HG02970 (cell line): Measurements from ENCODE around the gene NBAS.
"Not testable (repeated sequence)": the region's sequence is repeated elsewhere in the genome, so short reads cannot be mapped to it uniquely, and the experiment has no call there.

ENCODE experiments used
- ATAC-seq: cut with Tn5 transposase; IDR thresholded peaks from one replicate; pipeline ENCODE4 v1.9.1; 2021; ENCODE audit warnings: mild to moderate bottlenecking, moderate library complexity, moderate number of reproducible peaks; ENCODE audit not compliant: unreplicated experiment, low FRiP score

The NBAS gene

DNA sequence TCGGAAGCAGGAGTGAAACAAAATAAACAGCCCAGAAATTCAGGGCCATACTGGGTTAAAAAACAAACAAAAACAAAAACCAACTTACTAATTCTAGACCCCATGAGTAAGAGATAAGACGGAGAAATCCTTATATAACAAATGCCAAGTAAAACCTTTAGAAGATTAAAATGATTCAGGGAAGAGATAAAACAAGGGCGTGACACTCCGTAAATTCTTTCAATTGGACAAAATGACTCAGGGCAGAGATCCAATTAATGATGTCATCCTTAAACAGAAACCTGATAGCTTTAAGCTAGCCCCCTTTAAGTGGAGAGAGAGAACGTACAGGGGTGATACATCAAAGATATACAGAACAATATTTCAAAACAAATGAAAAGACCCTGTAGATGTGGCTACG lies 317.4 kb downstream of the NBAS start:
- no peak for ATAC-seq

DNA sequence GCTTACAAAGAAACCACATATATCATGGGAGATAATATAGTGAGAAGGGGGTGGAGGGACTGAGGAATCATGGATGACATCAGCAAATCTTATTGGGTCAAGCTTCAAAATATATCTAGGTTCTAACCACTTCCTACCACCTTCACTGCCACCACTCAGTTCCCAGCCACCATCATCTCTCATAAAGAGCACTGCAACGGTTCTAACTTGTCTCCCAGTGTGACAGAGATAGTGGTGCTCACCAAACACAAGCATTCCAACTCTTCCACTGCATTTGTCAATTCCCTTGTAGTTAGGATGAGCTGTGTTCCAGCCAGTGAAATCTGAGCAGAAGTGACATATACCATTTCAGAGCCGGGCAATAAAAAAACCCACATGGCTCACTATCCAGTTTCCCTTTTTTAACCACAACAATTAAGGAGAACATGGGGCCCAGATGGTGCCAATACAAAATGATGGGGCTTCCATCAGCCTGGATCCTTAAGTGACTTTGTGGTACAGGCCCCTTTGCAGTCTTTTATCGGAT lies 318.1 kb downstream of the NBAS start:
- ATAC-seq: no peak

DNA sequence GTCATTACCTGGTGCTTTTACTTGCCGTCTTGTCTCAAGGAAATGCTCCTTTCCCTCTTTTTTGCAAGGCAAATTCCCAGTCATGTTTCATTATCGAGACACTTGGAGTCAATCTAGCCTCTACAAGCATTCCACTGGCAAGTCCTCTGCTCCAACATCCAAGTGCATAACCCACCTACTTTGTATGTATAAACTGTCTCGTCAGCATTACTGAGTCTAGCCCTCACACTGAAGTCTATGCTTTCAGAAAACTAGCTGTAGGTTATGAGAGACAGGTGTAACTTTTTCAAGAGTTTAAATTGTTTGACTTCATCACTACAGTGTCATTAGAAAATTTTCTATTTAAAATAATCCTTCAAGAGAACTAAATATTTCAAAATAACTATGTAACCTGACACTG lies 319.2 kb downstream of the NBAS start:
- no peak for ATAC-seq

DNA sequence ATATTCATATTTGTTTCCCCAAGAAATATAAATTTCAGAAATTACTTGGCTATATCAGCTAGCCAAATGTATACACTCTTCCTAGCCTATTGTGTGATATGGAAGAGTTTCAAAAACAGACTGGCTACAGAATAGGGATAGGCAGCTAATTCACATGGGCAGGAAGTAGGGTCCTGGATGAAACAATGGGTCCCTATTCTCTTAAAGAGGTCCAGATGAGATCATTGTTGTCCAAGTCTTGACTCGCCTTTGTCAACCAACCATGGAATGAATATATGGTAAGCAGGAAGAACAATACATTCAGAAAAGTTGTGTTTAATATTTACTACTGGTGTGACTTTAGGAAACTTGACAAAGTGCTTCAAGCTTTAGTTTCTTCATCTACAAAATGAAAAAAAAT lies 319.9 kb downstream of the NBAS start:
- no peak for ATAC-seq

DNA sequence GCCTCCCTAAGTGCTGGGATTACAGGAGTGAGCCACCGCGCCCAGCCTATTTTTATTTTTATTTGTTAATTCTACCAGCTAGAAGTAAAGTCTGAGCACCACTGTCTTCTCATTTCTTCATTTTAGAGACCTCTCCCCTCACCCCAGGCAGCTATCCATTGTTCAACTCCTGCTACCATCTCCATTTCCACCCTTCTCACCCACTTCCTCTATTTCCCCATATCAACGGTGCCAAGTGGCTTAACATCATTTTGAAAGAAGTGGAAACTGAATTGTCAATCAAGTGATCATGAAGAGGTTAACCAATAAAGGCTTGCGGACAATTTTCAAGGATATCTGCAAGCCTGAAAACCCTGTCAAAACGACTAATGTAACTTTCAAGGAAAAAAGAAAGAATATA lies 323.1 kb downstream of the NBAS start:
- no peak for ATAC-seq

DNA sequence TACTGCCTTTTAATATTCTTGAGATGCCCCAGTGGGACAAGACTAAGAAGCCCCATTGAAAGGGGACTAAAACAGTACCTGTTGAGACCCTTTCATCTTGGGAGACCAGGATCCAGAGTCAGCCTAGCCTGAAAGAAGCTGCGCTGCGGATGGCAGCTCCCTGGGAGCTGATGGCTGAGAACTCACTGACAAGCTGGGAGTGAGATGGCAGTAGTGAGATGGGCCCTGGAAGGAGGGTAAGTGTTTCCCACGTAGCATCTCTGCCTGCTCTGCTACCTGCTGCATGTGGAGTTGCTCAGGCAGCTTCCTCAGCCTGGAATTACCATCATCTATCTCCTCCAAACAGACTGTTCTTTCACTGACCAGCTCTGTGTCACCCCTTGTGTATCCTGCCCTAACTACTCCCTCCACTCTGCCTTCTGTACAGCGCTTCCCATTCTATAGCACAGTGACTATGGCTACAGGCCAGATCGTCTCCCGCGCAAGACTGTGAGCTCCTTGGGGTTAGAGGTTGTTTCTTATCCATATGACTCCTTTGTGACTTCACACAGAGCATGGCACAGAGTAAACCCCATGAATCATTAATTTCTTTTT lies 330.4 kb downstream of the NBAS start:
- no peak for ATAC-seq

DNA sequence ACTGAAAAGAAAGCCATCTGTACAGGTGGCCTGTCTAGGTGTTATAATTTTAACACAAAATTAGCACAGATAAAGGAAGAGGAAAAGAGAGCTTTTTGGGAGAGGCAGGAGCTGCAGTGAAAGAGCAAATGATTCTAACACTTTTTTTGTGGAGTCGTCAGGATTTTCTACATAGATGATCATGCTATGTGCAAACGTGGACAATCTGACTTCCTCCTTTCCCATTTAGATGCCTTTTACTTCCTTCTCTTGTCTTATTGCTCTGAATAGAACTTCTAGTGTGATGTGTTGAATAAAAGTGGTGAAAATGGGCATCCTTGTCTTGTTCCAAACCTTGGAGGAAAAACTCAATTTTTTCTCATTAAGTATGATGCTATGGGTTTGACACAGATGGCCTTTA lies 334.5 kb downstream of the NBAS start:
- ATAC-seq: no peak

DNA sequence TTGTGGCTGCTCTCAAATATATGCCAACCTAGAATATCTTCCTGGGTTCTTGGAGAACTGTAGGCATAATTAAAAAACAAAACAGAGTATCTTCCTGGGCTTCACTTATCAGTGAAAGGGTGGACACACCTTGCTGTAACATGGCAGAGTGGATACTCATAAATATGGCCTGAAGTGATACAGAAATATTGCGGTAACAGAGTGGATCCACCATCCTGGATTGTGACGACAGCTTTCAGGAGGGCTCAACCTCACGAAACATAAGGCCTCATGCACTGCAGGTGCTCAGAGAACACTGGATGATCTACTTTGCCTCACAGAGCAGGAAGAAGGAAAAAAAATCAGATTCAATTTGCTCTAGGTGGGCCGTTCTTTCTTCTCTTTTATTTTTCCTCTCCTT lies 336.0 kb downstream of the NBAS start:
- ATAC-seq: no peak

DNA sequence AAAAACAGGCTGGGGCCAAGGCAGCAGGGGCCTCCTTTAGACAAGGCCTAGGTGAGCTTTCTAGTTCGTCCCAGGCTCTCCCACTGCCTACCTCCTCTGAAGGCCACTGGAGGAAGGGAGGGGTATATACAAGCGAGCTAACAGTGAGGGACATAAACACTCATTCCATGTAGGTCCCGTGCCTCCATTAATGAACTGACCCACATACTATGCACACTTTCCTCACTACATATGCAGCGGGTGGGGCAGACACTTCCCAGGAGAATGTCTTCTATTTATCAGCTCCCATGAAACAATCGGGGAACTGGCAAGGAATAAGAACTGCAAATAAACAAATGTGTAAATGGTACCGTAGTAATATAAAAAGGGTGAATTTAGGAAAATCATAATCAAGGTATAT lies 336.5 kb downstream of the NBAS start:
- ATAC-seq: no peak

DNA sequence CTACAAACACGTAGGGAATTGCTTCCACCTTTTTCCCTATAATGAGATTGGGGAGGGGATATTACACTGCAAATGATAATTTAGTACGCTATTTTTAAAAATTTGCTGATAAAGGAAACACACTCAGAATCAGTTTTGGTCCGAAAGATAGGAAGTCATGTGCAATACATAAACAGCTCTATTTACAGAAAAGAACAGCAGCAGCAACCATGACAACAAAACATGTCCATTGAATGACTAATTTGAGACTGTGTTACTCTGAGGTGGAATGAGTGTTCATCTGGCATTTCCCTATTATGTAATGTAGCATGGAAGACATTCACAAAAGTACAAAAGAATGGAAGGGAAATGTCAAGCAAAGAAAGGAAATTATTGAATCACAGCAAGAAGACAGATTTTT lies 337.2 kb downstream of the NBAS start:
- ATAC-seq: no peak

DNA sequence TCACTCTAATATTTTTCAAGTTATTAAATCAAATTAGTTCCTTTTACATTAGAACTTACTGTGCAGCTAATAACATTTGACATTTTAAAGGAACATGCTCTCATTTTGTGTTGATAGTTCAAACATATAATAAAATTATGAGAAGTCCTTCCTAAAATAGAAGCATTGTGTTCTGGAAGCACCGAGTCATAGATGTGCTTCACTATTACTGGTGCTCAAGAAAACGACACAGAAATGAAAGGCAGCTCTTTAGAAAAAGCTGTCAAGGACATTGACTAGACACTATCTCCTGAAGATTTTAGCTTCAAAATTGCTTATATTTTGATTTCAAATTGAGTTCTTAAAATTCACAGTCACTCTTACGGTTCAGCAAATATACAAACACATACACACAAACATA lies 338.3 kb downstream of the NBAS start:
- no peak for ATAC-seq

DNA sequence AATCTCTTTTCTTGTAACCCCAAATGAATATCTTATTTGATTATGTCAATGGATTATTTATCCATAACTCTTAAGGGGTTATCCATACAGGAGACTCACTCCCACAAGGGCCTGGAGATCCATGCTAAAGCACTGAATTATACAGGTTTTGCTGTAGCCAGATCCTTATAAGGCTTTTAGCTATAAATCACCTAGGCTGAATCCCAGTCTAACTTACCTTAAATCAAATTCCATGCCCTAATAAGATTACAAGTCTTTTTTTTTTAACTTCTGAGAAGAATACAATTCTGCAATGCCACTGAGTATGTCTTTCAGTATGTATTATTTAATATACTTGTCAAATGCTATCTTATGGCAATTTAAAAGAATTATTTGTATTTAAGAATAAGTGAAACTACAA lies 340.5 kb downstream of the NBAS start:
- no peak for ATAC-seq

DNA sequence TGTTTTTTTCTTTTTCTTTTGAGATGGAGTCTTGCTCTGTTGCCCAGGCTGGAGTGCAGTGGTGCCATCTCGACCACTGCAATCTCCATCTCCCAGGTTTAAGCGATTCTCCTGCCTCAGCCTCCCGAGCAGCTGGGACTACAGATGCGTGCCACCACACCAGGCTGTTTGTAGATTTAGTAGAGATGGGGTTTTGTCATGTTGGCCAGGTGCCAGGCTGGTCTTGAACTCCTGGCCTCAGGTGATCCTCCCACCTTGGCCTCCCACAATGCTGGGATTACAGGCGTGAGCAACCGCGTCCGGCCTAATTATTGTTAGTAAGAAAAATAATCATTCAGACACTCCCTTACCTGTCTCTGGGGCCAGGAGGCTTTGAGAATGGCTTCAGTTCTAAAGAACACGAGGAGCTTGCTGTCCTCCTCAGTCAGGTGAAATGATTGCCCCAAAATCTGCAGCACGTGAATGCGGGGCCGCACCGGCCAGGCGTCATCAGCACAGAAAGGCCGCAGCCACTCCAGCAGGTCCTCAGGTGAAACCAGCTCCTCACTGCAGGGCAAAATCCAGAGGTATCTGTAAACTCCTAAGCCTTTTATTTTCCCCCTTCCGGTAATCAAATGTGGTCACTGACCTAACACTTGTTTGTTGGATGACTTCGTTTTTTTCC lies 342.6 kb downstream of the NBAS start:
- no peak for ATAC-seq

DNA sequence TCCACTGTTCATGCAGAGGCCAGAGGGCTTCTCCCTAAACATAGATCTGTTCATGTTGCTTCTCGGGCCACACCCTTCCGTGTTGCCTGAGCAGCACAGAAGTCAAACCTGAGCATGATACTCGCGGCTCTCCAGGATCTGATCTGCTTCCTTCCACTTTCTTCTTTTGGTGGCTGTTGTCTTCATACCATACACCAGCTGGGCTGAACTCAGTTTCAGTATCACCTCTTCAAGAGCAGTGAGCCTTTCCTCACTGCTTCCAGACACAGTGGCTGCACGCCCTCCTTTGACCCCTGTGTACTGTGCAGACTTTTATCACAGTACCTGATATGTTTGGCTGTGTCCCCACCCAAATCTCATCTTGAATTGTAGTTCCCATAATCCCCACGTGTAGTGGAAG lies 348.9 kb downstream of the NBAS start:
- ATAC-seq: no peak

DNA sequence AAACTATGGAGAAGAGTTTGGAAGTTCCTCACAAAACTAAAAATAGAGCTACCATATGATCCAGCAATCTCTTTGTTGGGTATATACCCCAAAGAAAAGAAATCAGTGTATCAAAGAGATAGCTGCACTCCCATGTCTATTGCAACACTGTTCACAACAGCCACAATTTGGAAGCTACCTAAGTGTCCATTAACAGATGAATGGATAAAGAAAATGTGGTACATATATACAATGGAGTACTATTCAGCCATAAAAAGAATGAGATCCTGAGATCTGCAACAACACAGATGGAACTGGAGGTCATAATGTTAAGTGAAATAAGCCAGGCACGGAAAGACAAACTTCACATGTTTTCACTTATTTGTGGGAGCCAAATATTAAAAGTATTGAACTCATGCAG lies 350.6 kb downstream of the NBAS start:
- ATAC-seq: not testable (repeated sequence)

DNA sequence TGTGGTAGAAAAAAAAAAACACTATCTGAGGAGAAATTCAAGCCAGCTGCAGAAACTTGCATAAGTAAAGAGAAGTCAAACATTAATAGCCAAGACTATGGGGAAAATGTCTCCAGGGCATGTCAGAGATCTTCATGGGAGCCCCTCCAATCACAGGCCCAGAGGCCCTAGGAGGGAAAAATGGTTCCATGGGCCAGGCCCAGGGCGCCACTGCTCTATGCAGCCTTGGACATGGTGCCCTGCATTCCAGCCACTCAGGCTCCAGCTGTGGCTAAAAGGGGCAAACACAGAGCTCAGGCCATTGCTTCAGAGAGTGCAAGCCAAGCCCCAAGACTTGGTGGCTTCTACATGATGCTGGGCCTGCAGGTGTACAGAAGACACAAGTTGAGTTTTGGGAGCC lies 354.7 kb downstream of the NBAS start:
- no peak for ATAC-seq

DNA sequence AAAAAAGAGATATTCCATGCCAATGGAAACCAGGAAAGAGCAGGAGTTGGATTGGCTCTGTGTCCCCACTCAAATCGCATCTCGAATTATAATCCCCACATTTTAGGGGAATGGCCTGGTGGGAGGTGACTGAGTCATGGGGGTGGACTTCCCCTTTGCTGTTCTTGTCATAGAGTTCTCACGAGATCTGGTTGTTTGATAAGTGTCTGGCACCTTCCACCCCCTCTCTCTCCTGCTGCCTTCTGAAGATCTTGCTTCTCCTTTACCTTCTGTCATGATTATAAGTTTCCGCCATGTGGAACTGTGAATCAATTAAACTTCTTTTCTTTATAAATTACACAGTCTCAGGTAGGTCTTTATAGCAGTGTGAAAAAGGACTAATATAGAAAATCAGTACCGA lies 355.6 kb downstream of the NBAS start:
- ATAC-seq: no peak

DNA sequence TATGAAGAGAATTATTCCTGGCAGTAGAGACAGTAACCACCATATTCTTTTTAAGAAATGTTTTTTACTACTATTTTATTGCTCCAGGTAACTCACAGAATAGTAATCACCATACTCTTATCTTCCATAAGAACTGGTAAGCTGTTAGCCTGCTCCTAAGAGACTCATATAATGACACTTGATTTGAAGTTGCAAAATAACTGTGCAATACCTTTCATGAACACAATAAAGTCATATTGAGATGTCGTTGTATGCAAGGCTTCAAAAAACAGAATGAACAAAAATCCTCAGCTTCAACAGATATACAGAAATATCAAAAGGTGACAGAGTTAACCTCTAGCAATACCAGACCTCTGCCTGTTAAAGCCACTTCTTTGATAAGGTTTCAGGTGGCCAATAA lies 360.1 kb downstream of the NBAS start:
- no peak for ATAC-seq

DNA sequence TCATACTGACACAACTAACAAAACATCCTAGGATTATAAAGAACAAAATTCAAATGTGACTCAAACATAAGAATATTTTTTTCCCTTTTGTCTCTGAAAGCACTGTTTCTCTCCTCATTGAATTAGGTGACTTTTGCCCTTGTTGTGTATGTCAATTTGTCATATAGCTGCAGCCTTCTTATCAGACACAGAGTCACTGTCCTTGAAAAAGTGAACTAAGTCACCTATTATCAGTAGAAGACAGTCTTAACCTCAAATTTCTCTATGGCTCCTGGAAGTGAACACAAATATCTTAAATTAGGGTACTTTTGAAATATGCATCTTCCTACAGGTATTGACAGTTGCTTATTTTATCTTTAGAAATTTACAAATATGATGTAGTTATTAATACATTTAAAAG lies 360.6 kb downstream of the NBAS start:
- no peak for ATAC-seq

DNA sequence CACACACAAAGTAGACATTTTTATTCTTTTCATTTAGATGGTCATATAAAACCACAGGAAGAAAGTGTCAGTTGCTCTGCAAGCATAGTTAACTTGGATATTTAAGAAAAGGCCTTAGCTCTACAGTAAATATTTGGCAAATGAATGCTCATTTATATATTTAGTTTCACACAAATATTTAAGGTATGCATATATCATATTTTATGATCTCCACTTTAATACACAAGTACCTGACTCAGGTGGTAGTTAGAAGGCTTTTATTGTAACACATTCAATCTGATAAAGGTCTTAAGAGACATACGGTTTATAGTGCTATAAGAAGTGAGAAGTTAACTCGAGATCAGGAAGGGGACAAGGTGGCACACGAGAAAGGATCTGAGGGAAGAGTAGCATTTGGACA lies 363.1 kb downstream of the NBAS start:
- no peak for ATAC-seq

DNA sequence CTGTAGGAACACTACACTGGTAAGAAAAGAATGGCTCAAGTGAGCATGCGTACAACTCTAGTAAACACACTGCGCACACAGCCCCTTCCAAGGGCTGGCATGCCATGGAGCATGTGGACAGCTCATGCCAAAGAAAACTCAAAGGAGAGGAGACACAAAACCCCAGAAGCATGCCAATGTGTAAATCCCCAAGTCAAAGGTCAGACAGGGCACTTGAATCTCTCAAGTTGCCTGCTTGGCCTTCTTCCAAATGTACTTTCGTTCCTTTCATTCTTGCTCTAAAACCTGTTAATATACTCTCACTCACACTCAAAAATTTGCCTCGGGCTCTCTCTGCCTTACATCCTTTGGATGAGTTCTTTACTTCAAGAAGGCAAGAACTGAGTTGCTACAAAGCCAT lies 365.3 kb downstream of the NBAS start:
- ATAC-seq: no peak

DNA sequence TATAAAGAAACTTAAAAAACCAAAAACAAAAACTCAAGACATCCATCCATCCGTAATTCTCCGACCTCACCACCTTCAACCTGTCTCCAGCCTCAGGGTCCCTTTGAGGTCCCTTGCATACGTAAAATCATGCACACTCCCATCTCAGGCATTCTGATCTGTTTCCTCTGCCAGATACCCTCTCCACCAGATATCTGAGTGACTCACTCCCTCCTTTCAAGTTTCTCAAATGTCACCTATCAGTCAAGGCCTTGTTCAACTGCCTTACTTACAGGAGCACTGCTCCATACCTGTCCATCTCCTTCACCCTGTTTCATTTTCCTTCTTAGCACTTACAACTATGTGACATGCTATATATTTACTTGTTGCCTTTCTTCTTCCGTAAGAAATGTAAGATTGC lies 369.3 kb downstream of the NBAS start:
- ATAC-seq: no peak

DNA sequence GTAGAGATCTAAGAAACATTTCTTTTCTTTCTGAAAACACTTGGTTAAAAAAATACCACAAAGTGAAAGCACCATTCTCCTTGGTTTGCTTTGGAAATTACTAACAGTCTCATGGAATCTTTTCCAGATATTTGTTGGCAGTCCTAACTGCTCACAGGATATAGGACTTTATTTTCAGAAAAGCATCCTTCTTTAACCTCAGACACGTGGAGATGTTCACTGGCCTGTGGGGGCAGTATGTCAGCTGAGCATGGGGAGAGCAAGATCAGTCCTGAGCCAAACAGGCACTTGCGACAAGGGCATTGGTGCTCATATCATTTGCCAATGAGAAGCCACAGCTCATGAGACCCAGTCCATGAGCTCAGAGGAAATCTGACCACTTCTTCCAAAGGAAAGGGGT lies 371.9 kb downstream of the NBAS start:
- no peak for ATAC-seq
